ENCODE results near the gene LIPC.

The LIPC gene

DNA sequence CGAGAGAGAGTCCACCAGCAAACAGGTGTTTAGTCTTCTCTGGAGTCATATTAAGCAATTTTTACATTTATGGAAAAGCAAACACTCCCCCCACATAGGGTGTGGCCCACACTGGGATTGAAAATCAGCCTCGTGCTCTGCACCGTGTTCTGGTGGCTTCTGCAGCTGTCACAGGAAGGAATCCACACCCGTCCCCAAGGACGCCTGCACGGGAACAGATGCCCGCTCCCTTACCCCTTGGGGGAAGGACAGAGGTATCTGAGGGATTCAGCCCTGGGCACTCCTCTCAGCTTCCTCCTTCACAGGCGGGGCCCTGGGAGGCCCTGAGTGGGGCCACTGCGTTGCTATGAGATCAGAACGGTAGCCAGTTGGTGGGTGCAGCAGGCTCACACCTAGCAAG, 27.8 kb downstream of the LIPC start:
- no peak for DNase-seq

GRCh38 chr15:58460116-58460790, 28.5 kb downstream of the LIPC start:
- no peak for DNase-seq

DNA sequence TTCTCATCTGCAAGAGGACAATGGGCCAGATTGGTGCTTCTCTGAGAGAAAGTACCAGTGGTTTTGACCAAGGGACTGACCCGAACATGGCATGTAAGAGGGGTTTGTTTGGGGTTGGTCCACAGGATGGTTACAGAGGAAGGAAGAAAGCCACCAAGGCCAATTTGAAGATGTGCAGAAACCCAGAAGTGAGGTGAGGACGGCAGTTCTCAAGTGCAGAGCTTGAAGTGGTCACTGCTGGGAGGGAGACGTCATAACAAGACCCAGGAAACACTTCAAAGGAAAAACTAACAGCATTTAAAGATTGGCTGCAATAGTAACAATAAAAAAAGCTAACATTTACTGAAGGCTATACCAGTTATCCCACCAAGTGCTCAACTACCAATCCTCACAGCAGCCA, 29.1 kb downstream of the LIPC start:
- no peak for DNase-seq

GRCh38 chr15:58462547-58462946, 30.8 kb downstream of the LIPC start:
- no peak for DNase-seq

- no peak for DNase-seq
These were observed 31.3 kb downstream of the LIPC start for GRCh38 chr15:58462973-58463663.

- no peak for DNase-seq
These were observed 32.2 kb downstream of the LIPC start for GRCh38 chr15:58463815-58464650.

- no peak for DNase-seq
These were observed 33.3 kb downstream of the LIPC start for GRCh38 chr15:58465070-58465469.

DNA sequence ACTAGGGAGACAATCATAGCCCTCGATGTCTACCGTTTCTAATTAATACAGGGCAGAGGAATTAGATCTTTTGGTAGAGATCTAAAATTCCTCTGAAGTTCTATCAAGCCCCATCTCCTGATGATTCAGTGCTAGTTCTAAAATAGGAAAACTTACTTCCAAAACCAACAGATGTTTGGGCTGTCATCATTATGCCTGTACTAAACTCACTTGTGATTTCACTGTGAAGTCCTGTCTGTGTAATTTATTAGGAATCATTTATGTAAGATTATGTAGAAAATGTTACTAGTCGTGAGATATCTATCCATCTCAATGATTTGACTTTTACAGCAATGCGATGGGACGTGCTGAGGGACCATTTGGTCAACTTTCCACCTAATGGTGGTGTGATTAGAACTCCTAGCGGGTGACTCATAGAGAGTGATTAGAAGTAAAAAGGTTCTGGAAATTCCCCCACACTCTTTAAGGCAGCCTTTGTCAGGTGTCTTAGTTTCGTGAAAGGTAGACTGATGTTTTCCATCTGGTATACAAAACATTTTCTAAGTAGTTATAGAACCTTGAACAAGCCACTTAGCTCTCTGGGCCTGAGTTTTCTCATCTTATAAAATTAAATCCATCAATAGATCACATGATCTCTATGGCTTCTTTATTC, 34.2 kb downstream of the LIPC start:
- DNase-seq = no peak

GRCh38 chr15:58466566-58466965, 34.8 kb downstream of the LIPC start:
- DNase-seq = no peak

DNA sequence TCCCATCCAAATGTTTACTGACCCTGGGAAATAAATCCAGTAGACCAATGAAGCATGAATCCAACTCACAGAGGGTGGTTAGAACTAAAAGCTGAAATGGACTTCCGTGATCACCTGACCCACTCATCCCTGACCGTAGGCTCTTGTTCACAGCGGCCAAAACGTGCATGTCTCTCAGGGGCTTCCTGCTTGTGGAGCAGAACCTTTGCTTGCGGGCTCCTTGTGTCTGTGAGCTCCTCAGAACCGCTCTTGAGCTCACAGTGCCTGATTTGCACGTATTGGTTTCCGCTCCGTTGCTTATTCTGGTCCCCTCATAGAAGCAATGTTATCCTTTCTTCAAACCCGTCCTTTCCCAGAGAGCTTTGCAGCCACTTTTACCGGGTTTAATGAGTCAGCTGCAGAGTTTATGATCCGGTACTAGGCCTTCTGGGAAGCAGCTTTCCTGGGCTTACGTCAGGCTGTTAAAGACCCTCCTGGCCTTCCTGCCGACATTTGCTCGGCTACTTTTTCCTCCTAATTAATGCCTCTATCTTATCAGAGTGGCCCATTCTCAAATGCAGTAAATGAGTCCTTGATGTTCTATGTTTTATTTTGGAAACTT, 35.4 kb downstream of the LIPC start:
- DNase-seq = no peak

DNA sequence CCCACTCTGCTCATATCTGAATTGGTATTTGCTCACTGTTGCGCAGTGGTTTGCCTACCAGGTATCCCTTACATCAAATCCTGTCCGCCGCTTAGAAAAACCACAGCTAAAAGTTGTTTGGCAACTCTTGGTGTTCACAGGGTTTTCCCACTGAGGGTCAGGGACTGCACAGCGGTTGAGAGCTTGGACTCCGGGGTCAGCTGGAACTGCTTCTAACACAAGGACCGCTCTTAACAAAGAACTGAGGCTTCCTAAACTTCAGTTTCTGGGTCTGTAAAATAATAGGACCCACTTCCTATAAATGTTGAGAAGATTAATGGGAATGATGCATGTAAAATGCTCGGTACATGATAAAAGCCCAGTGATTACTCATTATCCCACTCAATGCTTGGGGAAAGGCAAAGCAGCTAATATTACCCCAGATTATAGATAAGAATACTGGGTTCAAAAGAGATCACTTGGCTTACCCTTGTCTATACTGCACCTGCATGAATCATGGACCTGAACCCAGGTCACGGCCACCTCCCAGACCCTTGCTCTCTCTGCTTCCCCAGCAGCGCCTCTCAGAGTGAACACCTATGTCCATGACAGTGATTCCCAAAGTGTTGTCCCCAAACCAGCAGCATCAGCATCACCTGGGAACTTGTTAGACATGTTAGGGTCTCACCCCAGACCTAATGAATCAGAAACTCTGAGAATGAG, 36.1 kb downstream of the LIPC start:
- DNase-seq = no peak

DNA sequence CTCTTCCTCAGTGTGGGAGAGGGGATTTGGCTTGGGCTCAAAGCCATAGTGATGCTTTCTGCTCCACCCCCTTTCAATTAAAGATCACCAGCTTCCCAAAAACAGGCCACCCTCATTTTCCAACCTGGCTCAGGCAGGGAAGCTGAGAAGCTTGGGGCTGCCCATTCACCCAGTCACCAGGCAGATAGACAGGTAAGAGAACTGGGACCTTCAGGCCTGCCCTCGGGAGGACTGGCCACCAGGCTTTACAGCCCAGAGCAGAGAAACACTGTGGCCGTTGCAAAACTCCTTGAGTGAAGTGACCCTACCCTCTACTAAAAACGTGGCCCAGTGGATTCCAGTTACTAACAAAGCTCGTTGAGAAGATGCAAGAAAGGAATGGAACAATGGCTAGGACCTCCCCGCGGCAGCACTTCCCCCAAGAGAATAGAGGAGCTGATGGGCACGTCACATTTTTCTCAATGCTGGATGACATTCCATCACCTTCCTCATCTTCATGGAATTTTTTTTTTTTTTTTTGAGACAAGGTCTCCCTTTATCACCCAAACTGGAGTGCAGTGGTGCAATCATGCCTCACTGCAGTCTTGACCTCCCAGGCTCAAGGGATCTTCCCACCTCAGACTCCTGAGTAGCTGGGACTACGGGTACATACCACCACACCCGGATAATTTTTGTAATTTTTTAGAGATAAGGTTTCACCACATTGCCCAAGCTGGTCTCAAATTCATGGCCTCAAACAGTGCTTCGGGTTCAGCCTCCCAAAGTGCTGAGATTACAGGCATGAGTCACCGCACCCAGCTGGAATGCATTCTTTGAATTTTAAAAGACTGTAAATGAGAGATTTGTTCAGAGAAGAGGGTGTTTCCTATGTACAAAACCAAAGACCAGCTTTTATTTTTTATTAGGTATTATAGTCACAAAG, 37.9 kb downstream of the LIPC start:
- no peak for DNase-seq

GRCh38 chr15:58471348-58471747, 39.6 kb downstream of the LIPC start:
- no peak for DNase-seq

GRCh38 chr15:58472221-58472620, 40.4 kb downstream of the LIPC start:
- no peak for DNase-seq

DNA sequence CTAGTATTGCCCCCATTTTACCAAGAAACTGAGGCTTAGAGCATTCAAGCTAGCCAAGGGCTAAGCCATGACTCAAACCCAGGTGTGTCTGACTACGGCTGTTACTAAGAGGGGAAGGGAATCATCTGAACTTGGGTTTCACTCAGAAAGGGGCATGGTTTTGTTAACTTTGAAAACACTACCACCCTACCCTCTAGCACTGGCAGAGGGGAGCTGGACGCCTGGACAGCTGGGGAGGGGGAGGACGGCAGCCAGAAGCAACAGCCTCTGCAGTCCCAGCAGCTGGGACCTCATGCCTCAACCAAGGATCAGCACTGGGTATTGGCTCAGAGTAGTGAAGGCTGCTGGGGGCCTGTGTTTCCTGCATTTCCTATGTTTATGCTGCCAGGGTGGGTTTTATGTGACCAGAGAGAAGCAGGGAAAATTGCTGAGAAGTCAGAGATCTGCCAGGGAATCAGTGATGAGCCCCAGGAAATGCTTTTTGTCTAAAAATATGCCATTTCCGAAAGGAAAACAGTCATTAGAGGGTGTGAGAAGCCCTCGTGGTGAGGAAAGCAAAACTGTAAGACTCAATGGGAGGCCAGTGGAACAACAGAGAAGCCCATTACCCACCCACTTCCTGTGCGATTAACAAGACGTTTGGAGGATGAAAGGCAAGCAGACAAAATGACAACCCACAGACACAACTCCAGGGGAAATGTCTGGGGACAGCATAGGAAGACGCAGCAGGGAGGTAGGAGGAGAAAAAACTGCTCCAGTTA, 41.2 kb downstream of the LIPC start:
- DNase-seq = peak; percentile 41 to 62

GRCh38 chr15:58473724-58474123, 41.9 kb downstream of the LIPC start:
- peak in 1 of 2 donors; percentile 33 for DNase-seq

GRCh38 chr15:58474741-58475323, 43.0 kb downstream of the LIPC start:
- DNase-seq = no peak

GRCh38 chr15:58475573-58476524, 44.1 kb downstream of the LIPC start:
- DNase-seq = no peak
